ENCODE measurements around the gene ZNF200. TPM values are rescaled to one million over a fixed set of nuclear protein-coding genes. Genes with fewer than 3 reads are reported as not detected.

Gene ZNF200
- total and polyA plus RNA-seq, 2 donors (not counting 1 experiment from before 2014, with no cell fraction given): 2.7 to 20.1 TPM

DNA sequence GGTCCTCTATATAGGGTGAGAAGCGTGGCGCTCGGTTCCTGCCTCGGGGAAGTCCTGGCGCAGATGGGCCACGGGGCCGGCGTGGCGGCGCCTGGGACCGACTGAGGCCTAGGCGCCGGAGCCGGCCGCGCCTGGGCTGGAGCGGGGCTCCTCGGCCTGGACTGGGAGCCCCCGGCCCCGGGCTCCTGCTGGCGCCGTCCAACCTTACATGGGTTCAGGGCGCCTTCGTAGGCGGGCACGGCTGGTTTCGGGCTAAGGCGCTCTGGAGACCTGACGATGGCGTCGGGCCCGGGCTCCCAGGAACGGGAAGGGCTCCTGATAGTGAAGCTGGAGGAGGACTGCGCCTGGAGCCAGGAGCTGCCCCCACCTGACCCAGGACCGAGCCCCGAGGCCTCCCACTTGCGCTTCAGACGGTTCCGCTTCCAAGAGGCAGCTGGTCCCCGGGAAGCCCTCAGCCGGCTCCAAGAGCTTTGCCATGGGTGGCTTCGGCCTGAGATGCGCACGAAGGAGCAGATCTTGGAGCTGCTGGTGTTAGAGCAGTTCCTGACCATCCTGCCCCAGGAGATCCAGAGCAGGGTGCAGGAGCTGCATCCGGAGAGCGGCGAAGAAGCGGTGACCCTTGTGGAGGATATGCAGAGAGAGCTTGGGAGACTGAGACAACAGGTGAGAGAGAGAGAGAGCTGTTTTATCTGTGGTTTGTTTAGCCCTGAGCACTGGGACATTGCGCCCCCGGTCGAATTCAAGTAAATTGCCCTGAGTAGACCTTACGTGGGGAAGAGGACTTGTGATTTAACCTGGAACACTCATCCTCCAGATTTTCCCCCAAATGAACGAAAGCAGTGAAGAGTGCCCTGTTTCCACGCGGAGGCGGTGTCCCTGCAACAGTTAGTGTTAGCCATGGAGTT is 48.8 kb upstream of the ZNF200 start:
- POLR2A ChIA-PET: interaction anchor here (0.8 to 2.8 kb wide), 9 partner anchors 10 to 987 kb away, joined by 3 to 18 read pairs (median 5); partner anchors contain the start of genes CLUAP1, TIGD7, ZNF174 and ZNF75A
- Histone ChIP-seq H3K4me1 (ENCODE audit: control insufficient read depth in 2 of 2, insufficient read depth in 2 of 2, low read length in 2 of 2) (peaks cover 22 to 30% of the 10 kb centered on the region in 2 donors), H3K9ac (ENCODE audit: low read length) (peak overlapping the region; percentile 76), H3K9me3 (ENCODE audit: control extremely low read depth in 1 of 3, control insufficient read depth in 2 of 3, insufficient read depth in 1 of 3, low read length in 2 of 3) (peaks cover 1 to 14% (median 4%) of the 10 kb centered on the region in 3 donors), H4K20me1 (ENCODE audit: control insufficient read depth, insufficient read depth, low read length, poor library complexity, severe bottlenecking) (peaks cover 24% of the 10 kb centered on the region), H3K27ac (ENCODE audit: low read length in 2 of 2) (peak overlapping the region; percentile 97 to 99), H3K36me3 (replicated peaks in 1 of 2; ENCODE audit: control extremely low read depth in 1 of 2, control insufficient read depth in 1 of 2, extremely low read depth in 1 of 2, insufficient read depth in 2 of 2, low read length in 1 of 2) (peaks cover 4 to 24% of the 10 kb centered on the region in 2 experiments), H3K79me2 (ENCODE audit: control insufficient read depth, insufficient read depth, low read length) (peaks cover 51% of the 10 kb centered on the region), H3K4me2 (replicated peaks; ENCODE audit: low read depth, low read length, poor library complexity, severe bottlenecking) (peak overlapping the region; percentile 98), H3K4me3 (ENCODE audit: control extremely low read depth in 1 of 5, extremely low read depth in 1 of 5, insufficient read depth in 1 of 5, low read depth in 2 of 5, low read length in 4 of 5) (peak overlapping the region; percentile 78 to 100 (median 95)), H3K27me3 (replicated peaks in 1 of 4; ENCODE audit: control extremely low read depth in 1 of 4, control insufficient read depth in 3 of 4, insufficient read depth in 4 of 4, low read length in 3 of 4) (no peaks in the 10 kb centered on the region), H2AFZ (ENCODE audit: insufficient read depth, low read depth, low read length, poor library complexity, severe bottlenecking) (peak overlapping the region; percentile 81)
- DNase-seq (no peak), ATAC-seq (ENCODE audit: low read depth) (no peak)
- no peaks in the 10 kb centered on the region for H3K27me3 Mint-ChIP-seq
- peak overlapping the region; percentile 97 for H3K4me3 Mint-ChIP-seq
- 7% methylated on average over 53 of the region's 56 CpGs for WGBS (ENCODE audit: insufficient coverage)
- intact Hi-C loops (cut with micrococcal nuclease): loop anchor here (1.0 to 10.0 kb wide), 8 partner anchors 19 to 597 kb away; partner anchors contain the start of genes CREBBP, HCFC1R1, THOC6 and TIGD7
- CTCF ChIA-PET: interaction anchor here (0.6 to 1.7 kb wide), 6 partner anchors 14 to 188 kb away, joined by 3 to 17 read pairs (median 4); no protein-coding TSS in a partner anchor
- H3K4me1 Mint-ChIP-seq: peaks cover 37% of the 10 kb centered on the region
- no peaks in the 10 kb centered on the region for H3K9me3 Mint-ChIP-seq (ENCODE audit: insufficient read depth)
- peak overlapping the region; percentile 98 for H3K27ac Mint-ChIP-seq
- TF ChIP-seq EZH2 (IDR thresholded peaks at IDR 0.05; ENCODE audit: borderline replicate concordance, insufficient read depth, low read depth, low read length, poor library complexity, severe bottlenecking): no peak
- TF ChIP-seq, protein P1, sequence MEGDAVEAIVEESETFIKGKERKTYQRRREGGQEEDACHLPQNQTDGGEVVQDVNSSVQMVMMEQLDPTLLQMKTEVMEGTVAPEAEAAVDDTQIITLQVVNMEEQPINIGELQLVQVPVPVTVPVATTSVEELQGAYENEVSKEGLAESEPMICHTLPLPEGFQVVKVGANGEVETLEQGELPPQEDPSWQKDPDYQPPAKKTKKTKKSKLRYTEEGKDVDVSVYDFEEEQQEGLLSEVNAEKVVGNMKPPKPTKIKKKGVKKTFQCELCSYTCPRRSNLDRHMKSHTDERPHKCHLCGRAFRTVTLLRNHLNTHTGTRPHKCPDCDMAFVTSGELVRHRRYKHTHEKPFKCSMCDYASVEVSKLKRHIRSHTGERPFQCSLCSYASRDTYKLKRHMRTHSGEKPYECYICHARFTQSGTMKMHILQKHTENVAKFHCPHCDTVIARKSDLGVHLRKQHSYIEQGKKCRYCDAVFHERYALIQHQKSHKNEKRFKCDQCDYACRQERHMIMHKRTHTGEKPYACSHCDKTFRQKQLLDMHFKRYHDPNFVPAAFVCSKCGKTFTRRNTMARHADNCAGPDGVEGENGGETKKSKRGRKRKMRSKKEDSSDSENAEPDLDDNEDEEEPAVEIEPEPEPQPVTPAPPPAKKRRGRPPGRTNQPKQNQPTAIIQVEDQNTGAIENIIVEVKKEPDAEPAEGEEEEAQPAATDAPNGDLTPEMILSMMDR (IDR thresholded peaks at IDR 0.05): no peak

Data from B cell (primary cell).